ENCODE measurements around the gene NEB.

The NEB gene

DNA sequence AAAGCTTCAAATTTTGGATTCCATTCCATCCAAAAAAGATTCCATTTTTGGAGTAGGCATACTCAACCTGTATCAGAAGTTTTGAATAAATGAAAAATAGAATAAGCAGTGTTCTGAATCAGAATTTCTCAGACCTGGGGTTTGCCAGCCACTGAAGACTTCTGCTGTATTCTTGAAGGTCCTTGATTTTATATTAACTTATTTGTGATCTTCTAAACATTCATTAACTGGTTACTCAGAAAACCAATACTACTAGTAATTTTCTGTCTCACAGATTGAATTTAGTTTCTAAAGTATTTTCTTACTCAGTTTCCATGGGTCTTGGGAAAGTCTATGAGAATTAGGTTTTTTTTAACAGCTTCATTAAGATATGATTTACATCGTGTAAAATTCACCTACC lies 263.7 kb downstream of the NEB start:
- no peak for DNase-seq

DNA sequence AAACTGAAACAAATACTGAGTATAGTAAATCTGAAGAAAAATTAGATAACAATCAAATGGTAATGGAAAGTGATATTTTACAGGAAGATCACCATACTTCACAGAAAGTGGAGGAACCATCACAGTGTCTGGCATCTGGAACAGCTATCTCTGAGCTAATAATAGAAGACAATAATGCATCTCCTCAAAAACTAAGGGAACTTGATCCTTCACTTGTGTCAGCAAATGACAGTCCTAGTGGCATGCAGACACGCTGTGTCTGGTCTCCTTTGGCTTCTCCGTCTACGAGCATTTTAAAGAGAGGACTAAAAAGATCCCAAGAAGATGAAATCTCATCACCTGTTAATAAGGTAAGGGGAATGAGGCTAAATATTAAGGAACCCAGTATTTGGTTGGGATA lies 268.5 kb downstream of the NEB start:
- DNase-seq, result no peak

DNA sequence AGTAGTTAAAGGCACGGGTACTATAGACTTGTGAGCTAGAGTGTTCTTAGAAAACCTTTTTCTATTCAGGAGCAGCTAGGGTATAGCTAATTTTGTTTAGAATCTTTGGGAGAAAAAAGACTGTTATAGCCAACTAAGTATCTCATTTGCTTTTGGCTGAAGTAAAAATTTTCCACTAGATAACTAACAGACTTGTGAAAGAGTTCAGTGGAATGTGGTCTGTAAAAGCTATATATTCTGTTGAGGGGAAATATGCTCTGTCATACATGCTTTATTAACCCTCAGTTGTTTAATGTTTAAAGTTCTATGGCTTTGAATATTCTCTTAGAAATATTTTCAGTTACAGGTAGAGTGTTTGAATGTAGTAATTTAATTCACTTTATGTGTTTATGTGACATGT lies 274.9 kb downstream of the NEB start:
- no peak for DNase-seq

DNA sequence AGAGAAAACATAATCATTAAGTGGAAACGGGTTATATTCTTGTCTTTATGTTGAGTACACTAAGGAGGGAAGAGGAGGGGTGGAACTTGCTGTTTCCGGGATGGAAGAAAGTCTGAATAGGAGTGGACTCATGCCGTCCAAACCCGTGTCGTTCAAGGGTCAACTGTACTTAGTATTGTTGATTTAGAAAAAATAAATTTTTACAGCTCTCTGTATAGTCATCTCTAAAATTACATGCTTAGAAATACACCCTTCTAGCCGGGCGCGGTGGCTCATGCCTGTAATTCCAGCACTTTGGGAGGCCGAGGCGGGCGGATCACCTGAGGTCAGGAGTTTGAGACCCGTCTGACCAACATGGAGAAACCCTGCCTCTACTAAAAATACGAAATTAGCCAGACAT lies 295.1 kb downstream of the NEB start:
- DNase-seq, result no peak

DNA sequence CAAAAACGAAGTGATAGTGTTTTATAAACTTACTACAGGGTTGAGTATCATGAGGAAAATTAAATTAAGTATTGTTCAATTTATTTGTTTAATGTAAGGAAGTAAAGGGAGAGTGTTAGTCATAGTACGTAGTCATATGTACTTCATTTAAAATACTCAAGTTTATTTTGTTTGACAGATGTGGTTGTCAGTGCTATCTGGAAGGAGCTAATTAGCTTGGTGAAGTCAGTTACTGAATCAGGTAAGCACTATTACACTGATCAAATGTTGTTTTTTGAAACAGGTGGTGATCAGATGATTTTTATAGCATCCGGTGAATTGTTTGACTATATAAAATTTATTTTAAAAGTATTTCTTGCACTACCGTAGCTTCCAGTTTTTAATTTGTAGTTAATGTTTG lies 295.8 kb downstream of the NEB start:
- no peak for DNase-seq

DNA sequence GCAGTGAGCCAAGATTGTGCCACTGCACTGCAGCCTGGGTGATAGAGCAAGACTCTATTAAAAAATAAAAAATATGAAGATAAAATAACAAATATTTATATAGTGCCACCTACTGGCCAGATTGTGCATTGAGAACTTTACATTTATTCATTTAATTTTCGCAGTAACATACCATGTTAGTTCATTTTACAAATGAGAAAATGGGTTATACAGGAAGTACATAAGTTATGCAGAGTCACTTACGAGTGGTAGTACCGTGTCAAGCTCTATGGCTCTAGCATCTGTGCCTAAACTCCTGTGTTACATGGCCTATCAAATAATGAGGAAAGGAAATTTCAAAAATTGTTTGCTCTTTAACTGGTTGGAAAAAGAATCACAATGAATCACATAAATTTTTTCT lies 296.6 kb downstream of the NEB start:
- peak; percentile 15 for DNase-seq
